Skeletal muscle satellite cell (primary cell): ENCODE results near the gene H6PD. TPM values are rescaled to one million over a fixed set of nuclear protein-coding genes. Genes with fewer than 3 reads are reported as not detected.

Source experiments
- H3K27me3 ChIP-seq: 2 replicates; pipeline ENCODE4 v1.7.0; 2013; ENCODE audit warnings: low read length; ENCODE audit not compliant: control insufficient read depth, insufficient read depth
- H3K36me3 ChIP-seq: 2 replicates; pipeline ENCODE4 v1.7.0; 2013; ENCODE audit warnings: mild to moderate bottlenecking, control low read depth, low read length; ENCODE audit not compliant: insufficient read depth
- H3K4me1 ChIP-seq: 2 replicates; pipeline ENCODE4 v1.7.0; 2013; ENCODE audit warnings: low read length; ENCODE audit not compliant: control insufficient read depth, insufficient read depth
- H3K4me2 ChIP-seq: 2 replicates; pipeline ENCODE4 v1.7.0; 2013; ENCODE audit warnings: mild to moderate bottlenecking, low read length
- H3K4me3 ChIP-seq: 2 replicates; pipeline ENCODE4 v1.7.0; 2013; ENCODE audit warnings: low read length
- H3K9ac ChIP-seq: 2 replicates; pipeline ENCODE4 v1.7.0; 2013; ENCODE audit warnings: mild to moderate bottlenecking, low read depth, low read length, moderate library complexity
- H3K9me3 ChIP-seq: replicated peaks from 2 replicates; pipeline ENCODE4 v1.7.0; 2013; ENCODE audit warnings: mild to moderate bottlenecking, control low read depth, low read length
- total RNA-seq: library from RNA; depleted of rRNA; stranded (reverse); fragments of >200 nt; gene quantifications from 2 replicates; pipeline ENCODE4 v1.2.3, GENCODE V29; 2012; rRNA removed

H6PD gene
- 27.3 and 27.4 TPM in 2 replicates for total RNA-seq

- Histone ChIP-seq H3K4me2 (peak within 1 kb of the TSS; percentile 88), H3K9ac (peak within 1 kb of the TSS; percentile 98), H3K4me1 (peaks cover 57% of the 10 kb centered on the region), H3K27me3 (no peaks in the 10 kb centered on the region), H3K4me3 (peak within 1 kb of the TSS; percentile 82), H3K9me3 (no peaks in the 10 kb centered on the region), H3K36me3 (no peaks in the 10 kb centered on the region)
Measured at GRCh38 chr1:9234223-9235095, at the start of gene H6PD. TSS of gene H6PD (plus strand) at chr1:9234774. CDS start at chr1:9244935, 10,161 bp downstream.

GRCh38 chr1:9186082-9186859, 48.3 kb upstream of the H6PD start:
- H3K36me3 ChIP-seq = no peaks in the 10 kb centered on the region
- peaks cover 7% of the 10 kb centered on the region for H3K4me1 ChIP-seq
- no peaks in the 10 kb centered on the region for H3K9me3 ChIP-seq
- peaks cover 6% of the 10 kb centered on the region for H3K27me3 ChIP-seq
- no peak overlapping the region for H3K9ac ChIP-seq
- no peak overlapping the region for H3K4me3 ChIP-seq
- no peak overlapping the region for H3K4me2 ChIP-seq

- H3K4me1 ChIP-seq = peaks cover 7% of the 10 kb centered on the region
- H3K27me3 ChIP-seq = peaks cover 8% of the 10 kb centered on the region
- H3K4me2 ChIP-seq = no peak overlapping the region
- H3K9ac ChIP-seq = no peak overlapping the region
- no peaks in the 10 kb centered on the region for H3K36me3 ChIP-seq
- H3K4me3 ChIP-seq = no peak overlapping the region
- H3K9me3 ChIP-seq = no peaks in the 10 kb centered on the region
Measured at GRCh38 chr1:9187004-9187403, 47.6 kb upstream of the H6PD start.

GRCh38 chr1:9190234-9190633, 44.3 kb upstream of the H6PD start:
- Histone ChIP-seq H3K4me1 (no peaks in the 10 kb centered on the region), H3K4me3 (no peak overlapping the region), H3K9ac (no peak overlapping the region), H3K9me3 (no peaks in the 10 kb centered on the region), H3K4me2 (no peak overlapping the region), H3K36me3 (no peaks in the 10 kb centered on the region), H3K27me3 (peaks cover 8% of the 10 kb centered on the region)

- no peaks in the 10 kb centered on the region for H3K36me3 ChIP-seq
- H3K9me3 ChIP-seq = no peaks in the 10 kb centered on the region
- peaks cover 8% of the 10 kb centered on the region for H3K4me1 ChIP-seq
- H3K27me3 ChIP-seq = peaks cover 8% of the 10 kb centered on the region
- H3K4me2 ChIP-seq = no peak overlapping the region
- H3K9ac ChIP-seq = no peak overlapping the region
- no peak overlapping the region for H3K4me3 ChIP-seq
Measured at GRCh38 chr1:9191231-9191630, 43.3 kb upstream of the H6PD start.

- no peaks in the 10 kb centered on the region for H3K9me3 ChIP-seq
- H3K9ac ChIP-seq = no peak overlapping the region
- H3K4me1 ChIP-seq = peaks cover 21% of the 10 kb centered on the region
- H3K27me3 ChIP-seq = peaks cover 11% of the 10 kb centered on the region
- H3K4me3 ChIP-seq = no peak overlapping the region
- no peak overlapping the region for H3K4me2 ChIP-seq
- H3K36me3 ChIP-seq = no peaks in the 10 kb centered on the region
Measured at GRCh38 chr1:9192578-9193232, 41.9 kb upstream of the H6PD start.

- Histone ChIP-seq H3K4me3 (no peak overlapping the region), H3K27me3 (peaks cover 14% of the 10 kb centered on the region), H3K9me3 (no peaks in the 10 kb centered on the region), H3K36me3 (no peaks in the 10 kb centered on the region), H3K9ac (no peak overlapping the region), H3K4me1 (peaks cover 26% of the 10 kb centered on the region), H3K4me2 (no peak overlapping the region)
Measured at GRCh38 chr1:9193233-9193625, 41.3 kb upstream of the H6PD start.

- Histone ChIP-seq H3K4me1 (peaks cover 30% of the 10 kb centered on the region), H3K27me3 (peaks cover 17% of the 10 kb centered on the region), H3K4me2 (peak overlapping the region; percentile 17), H3K9me3 (no peaks in the 10 kb centered on the region), H3K4me3 (no peak overlapping the region), H3K36me3 (no peaks in the 10 kb centered on the region), H3K9ac (no peak overlapping the region)
Measured at GRCh38 chr1:9194024-9194423, 40.5 kb upstream of the H6PD start.

GRCh38 chr1:9195651-9196050, 38.9 kb upstream of the H6PD start:
- peak overlapping the region; percentile 58 for H3K4me3 ChIP-seq
- H3K9ac ChIP-seq = peak overlapping the region; percentile 70
- peak overlapping the region; percentile 77 for H3K4me2 ChIP-seq
- no peaks in the 10 kb centered on the region for H3K36me3 ChIP-seq
- H3K27me3 ChIP-seq = peaks cover 29% of the 10 kb centered on the region
- no peaks in the 10 kb centered on the region for H3K9me3 ChIP-seq
- peaks cover 30% of the 10 kb centered on the region for H3K4me1 ChIP-seq

- Histone ChIP-seq H3K9me3 (no peaks in the 10 kb centered on the region), H3K27me3 (peaks cover 24% of the 10 kb centered on the region), H3K9ac (peak overlapping the region; percentile 70), H3K4me1 (peaks cover 37% of the 10 kb centered on the region), H3K4me2 (peak overlapping the region; percentile 77), H3K4me3 (peak overlapping the region; percentile 58), H3K36me3 (no peaks in the 10 kb centered on the region)
Measured at GRCh38 chr1:9196129-9197040, 38.2 kb upstream of the H6PD start.
